ENCODE results near the gene UBR4.

The UBR4 gene

DNA sequence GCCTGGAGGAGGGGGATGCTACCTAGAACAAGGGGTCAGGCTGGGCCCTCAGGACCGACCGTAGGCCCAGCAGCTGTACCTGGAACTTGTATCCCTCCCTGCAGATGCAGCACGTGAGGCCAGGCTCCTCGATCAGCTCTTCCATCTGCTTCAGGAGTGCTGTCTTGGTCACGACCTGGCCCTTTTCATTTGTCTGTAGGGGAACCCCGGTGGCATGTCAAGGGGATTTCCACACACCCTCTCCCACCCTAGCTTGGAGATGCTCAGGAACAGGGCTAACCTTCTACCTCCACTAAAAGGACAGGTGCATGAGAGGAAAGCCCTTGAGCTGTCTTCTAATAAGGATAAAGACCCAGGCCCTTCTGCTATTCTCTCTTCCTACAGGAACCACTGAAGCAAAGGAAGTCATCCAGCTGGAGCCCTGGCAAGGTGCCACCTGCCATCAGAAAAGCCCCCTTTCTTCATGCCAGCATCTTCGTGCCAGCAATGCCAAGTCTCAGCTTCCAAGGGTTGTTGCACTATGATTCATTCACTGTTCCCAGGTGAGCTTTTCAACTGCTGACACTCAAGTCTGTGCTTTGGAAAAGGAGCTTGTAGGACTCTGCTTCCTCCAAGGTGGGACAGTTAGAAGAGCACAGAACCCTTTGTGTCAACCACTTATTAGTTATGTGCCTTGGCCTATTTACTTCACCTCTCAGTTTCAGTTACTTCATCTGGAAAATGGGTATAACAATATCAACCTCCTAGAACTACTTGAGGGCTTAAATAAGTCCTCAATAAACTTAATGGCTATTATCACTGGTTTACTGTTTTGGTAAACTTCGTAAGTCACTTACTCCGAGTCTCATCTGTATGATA is 122.1 kb downstream of the UBR4 start:
- no peak for DNase-seq

- DNase-seq = no peak
Observed at GRCh38 chr1:19087017-19087736, 122.9 kb downstream of the UBR4 start.

DNA sequence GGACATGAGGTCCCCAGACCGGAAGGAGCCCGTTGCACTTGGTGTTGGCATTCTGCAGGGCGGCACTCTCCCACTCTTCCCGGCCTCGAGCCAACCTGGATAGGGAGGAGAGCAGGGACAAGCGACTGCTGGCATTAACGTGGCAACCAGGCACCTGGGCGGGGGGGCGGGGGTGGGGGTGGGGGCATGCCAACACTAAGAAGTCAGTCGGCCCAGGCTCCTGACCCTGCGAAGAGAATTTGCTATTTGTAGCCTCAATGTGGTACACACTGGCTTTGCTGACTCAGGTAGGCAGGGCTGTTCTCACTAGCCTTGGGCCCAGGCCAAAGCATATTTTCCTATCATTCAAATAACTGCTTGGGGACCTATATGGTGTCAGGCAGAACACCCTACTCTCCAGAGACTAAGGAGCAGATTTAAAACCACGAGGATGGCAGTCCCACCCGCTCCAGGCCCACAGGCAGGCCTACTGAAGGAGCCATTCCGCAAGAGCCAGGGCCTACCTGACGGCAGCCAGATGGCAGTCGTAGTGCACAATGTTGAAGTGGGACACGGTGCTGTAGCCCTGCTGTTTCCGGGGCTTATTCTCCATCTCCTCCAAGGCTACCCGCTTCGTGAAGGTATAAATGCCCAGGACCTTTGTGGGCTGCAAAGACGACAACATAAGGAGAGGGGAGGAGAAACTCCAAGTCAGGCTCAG is 123.7 kb downstream of the UBR4 start:
- no peak for DNase-seq

GRCh38 chr1:19084206-19084738 is 125.8 kb downstream of the UBR4 start:
- DNase-seq = no peak

- no peak for DNase-seq
Observed at GRCh38 chr1:19083081-19083480, 127.0 kb downstream of the UBR4 start.

DNA sequence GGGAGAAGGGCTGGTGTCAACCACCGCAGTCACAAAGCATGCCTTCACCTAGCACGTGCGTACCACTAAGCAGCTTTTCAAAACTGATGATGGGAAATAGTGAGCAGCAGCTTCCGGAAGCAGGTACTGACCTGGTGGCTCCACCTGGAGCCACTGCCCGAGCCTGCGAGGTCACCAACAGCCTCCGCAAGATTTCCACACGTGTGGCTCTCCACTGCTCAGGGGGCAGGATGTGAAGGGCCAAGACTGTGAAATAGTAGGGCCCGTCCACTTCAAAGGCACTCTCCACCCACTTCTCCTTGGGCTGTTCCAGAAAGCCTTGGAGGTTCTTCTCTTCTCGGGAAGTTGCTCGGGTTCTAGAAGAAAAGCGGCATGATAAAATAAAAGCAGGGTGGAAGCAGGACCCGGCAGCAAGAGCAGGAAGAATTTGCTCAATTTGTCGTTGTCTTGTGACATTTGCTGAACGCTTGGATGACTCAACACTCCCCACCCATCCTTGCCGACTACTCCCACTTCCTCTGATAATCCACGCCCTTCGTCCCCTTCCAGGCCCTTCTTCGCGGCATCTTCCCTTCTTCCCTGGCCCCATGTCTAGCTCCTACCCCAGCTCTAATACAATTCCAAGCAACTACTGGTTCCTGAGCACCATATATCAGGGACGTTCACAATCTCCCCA is 128.7 kb downstream of the UBR4 start:
- DNase-seq = no peak

- no peak for DNase-seq
Observed at GRCh38 chr1:19080721-19081120, 129.3 kb downstream of the UBR4 start.

DNA sequence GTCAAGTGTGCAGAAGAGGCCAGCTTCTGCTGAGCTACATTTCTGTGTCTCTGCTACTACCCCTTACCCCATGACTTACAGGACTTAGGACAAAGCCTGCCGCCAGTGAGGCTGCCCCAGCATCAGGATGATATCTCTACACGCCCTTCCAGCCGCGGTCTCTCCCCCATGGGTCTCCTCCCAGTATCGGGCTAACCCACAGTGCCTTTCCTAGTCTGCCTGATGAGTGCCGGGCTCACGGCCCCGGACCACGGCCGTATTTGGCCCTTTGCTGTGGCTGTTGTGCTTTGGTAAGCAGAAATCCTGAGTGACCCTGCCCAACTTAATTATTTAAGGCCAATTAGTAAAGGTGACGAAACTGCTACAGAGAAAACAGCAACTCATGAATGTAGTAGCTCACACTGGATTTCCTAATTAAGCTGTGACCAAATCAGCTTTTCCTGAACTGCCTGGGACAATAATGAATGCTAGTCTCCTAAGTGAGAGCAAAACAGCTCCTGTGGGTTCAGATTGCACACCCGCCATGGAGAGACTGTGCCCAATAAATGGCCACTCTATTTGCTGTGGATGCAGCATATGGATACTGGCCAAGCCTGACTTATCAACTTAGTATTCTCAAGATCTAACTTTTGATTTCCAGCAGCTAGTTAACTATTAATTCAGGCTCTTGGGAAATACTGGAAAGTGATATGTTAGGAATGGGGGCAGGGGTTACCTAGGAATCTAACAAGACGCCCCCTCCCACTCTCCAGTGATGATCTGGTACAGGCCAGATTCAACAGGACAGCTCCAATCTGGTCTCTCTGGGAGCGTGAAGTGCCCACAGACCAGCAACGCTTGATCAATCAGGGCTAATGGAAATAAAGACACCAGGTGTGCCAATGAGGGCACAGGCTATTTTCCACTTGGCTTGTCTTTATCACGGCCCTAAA is 130.3 kb downstream of the UBR4 start:
- DNase-seq = no peak

DNA sequence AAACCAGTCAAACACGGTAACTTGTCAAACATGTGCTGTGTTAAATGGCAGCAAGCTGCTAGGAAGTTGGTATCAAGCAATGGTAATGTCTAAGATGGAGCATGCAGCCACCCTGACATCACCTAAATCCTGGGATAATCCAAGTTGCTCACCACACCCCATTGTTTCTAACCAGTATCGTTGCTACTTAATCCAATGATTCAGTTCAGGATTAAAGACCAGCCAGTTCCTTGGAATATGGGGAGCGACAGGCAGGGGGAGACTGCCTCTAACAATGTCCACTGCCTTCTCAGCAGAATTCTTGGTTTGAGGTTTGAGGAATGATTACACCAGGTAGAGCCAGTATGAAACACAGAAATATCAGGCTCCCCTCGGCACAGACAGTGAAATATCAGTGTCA is 131.5 kb downstream of the UBR4 start:
- no peak for DNase-seq

DNA sequence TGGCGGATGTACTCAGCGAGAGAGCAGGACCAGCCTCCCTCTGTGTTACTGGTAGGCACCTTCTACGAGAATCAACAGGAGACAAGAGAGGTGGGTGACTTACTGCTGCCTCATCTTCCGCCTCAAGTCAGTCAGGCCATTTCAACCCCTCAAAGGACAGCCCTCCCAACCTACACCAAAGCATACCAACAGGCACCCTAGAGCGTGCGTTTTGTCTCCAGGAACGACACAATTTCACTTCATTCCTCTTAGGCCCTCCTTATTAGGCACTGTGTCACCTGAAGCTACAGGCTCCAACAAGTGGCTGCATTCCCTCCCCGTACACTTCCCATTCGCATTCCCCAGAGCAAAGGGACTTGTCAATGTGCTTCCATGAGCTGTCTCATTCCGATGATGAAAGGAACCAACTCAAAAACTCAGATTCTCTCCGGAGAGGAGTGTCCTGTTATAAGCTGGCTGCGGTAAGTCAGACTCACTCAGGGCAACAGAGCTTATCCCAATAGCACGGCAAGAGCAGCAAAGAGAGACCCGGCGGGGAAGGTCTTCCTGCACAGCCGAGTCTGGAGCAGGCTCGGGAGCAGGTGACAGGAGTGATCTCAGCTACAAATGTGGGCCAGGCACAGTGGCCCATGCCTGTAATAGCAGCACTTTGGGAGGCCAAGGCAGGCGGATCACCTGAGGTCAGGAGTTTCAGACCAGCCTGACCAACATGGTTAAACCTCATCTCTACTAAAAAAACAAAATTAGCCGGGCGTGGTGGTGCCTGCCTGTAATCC is 133.0 kb downstream of the UBR4 start:
- DNase-seq = no peak

GRCh38 chr1:19074902-19075721 is 135.0 kb downstream of the UBR4 start:
- DNase-seq = no peak

DNA sequence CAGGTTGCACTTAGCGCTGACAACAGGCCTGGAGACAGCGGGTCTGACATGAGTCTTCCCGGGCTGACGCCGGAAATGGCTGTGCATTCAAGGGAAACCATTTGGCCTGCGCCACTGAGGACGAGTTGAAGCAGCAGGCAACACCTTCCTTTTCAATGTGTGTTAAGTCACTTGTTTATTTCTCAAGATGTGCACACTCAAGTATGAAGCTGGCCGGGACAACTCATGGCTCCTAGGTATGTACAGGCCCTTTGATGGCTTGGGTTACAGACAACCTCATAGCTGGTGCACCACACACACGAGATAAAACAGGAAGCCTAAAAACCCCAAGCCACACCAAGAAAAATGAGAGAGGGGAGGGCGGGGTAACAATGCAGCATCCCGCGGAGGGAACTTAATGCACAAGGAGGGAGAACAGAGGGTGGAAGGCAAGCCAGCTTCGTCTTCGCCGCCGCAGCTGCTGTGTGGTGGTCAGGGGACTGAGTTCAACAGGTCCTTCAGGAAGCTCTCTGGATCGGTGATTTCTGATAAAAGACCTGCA is 135.6 kb downstream of the UBR4 start:
- no peak for DNase-seq

GRCh38 chr1:19073311-19074186 is 136.5 kb downstream of the UBR4 start:
- DNase-seq = no peak

DNA sequence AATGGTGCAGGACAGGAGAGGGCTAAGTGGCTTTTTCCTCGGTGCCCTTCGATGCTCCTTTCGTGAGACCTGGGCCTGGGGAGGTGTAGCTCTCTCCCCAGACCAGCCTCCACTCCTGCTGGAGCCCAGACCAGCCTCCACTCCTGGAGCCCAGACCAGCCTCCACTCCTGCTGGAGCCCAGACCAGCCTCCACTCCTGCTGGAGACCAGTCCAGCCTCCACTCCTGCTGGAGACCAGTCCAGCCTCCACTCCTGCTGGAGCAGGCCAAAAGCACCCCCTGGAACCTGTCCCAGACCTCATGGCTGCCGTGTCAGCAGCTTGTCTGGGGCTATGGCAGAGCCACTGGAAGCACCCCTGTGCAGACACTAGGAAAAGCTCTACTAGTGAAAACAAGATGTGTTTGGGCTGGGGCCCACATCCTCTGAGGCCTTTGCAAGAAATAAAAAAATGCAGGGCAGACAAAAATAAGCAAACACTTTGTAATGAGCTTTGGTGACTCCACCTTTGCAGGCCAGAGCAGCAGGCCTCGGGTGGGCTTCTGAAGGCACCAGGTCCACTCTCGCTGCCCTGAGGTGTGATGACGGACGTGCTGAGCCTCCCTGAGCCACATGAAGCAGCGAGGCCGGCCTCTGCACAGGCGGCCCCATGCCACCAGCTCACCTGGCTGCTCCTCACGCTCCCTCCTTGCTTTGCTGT is 137.6 kb downstream of the UBR4 start:
- no peak for DNase-seq

DNA sequence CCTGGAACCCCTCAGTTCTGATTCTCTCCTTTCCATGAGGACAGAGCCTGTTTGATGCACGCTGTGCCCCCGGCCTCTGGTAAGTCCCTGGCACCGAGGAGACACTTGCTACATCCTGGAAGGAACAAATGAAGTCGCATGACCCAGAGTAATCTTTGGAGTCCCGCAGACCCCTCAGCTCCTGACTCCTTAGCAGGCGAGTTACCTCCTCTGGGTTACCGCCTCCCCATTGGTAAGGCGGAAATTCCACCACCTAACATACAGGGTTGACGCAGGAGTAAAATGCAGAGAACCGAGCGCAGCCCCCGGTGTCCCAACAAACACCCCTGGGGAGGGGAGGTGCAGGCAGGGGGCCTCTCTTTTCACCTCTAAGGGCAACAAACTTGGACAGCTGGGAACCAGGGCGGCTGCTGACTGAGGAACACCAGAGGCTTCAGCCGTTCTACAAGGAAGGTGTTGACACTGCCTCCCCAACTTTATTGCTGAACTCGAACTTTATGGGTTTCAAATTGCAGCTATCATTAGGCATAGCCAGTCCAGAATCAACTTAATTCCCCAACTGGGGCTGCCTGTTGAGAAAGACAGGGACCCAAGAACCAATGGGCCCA is 138.3 kb downstream of the UBR4 start:
- no peak for DNase-seq

- DNase-seq = no peak
Observed at GRCh38 chr1:19070891-19071621, 139.0 kb downstream of the UBR4 start.

GRCh38 chr1:19070197-19070651 is 139.8 kb downstream of the UBR4 start:
- DNase-seq = no peak
